Endothelial cell of umbilical vein (primary cell): Measurements from ENCODE around the gene KCNA3.

ENCODE experiments used
- EZH2 ChIP-seq: IDR thresholded peaks from 2 replicates; pipeline ENCODE4 v1.6.1; 2012; ENCODE audit warnings: borderline replicate concordance, low read depth, mild to moderate bottlenecking, moderate library complexity, low read length, inconsistent platforms; ENCODE audit not compliant: severe bottlenecking
- FOS ChIP-seq: IDR thresholded peaks from 2 replicates; pipeline ENCODE4 v1.6.1; 2011; ENCODE audit warnings: mild to moderate bottlenecking, low read length, moderate library complexity, borderline replicate concordance; ENCODE audit not compliant: insufficient read depth
- POLR2A ChIP-seq: IDR thresholded peaks from 2 replicates; pipeline ENCODE4 v1.6.1; 2012; ENCODE audit warnings: low read depth, mild to moderate bottlenecking, control low read depth, low read length
- POLR2AphosphoS5 ChIP-seq: IDR thresholded peaks from 2 replicates; pipeline ENCODE4 v1.6.1; 2012; ENCODE audit warnings: low read depth, mild to moderate bottlenecking, control low read depth, low read length, moderate library complexity; ENCODE audit not compliant: insufficient read depth
- TF ChIP-seq, protein P1 (sequence below), 2 donors: IDR thresholded peaks; 1 replicate in 1 of 2; 2 replicates in 1 of 2; pipeline ENCODE4 v1.5.1; 2011; ENCODE audit warnings: low read length in 2 of 2, mild to moderate bottlenecking in 2 of 2, moderate library complexity in 2 of 2, control low read depth in 1 of 2, inconsistent platforms in 1 of 2, low read depth in 1 of 2; ENCODE audit not compliant: insufficient read depth in 1 of 2; ENCODE audit errors: extremely low read depth in 1 of 2

DNA sequence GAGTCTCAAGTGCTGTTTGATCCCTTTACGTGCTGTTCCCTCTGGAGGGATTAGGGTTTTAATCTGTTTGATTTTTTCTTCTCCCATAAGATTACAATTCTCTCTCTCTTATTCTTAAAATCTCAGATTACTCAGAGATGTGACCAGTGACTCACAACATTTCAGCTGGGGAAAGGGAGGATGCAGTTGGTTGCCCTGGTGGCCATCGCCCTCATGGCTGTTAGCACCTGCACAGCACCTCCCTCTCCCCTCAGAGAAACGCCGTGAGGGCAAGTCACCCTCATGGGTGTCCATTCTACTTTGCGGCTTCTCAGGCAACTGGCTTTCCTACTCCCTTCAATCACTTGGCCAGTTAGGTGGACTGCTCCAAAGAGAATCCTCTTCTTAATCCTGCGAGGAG, 42.4 kb upstream of the KCNA3 start:
- TF ChIP-seq POLR2A = no peak
- TF ChIP-seq POLR2AphosphoS5 = no peak
- TF ChIP-seq EZH2 = no peak
- TF ChIP-seq, protein P1, sequence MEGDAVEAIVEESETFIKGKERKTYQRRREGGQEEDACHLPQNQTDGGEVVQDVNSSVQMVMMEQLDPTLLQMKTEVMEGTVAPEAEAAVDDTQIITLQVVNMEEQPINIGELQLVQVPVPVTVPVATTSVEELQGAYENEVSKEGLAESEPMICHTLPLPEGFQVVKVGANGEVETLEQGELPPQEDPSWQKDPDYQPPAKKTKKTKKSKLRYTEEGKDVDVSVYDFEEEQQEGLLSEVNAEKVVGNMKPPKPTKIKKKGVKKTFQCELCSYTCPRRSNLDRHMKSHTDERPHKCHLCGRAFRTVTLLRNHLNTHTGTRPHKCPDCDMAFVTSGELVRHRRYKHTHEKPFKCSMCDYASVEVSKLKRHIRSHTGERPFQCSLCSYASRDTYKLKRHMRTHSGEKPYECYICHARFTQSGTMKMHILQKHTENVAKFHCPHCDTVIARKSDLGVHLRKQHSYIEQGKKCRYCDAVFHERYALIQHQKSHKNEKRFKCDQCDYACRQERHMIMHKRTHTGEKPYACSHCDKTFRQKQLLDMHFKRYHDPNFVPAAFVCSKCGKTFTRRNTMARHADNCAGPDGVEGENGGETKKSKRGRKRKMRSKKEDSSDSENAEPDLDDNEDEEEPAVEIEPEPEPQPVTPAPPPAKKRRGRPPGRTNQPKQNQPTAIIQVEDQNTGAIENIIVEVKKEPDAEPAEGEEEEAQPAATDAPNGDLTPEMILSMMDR (IDR thresholded peaks at IDR 0.05; ENCODE audit: extremely low read depth in 1 of 2, insufficient read depth in 1 of 2, low read depth in 1 of 2, low read length in 2 of 2) = no peak
- no peak for TF ChIP-seq FOS
